HG03060 (cell line): ENCODE measurements around the gene TMC6.
"Not testable (repeated sequence)": the region's sequence is repeated elsewhere in the genome, so short reads cannot be mapped to it uniquely, and the experiment has no call there.

Experiments used
- ATAC-seq: cut with Tn5 transposase; IDR thresholded peaks from one replicate; pipeline ENCODE4 v1.9.1; 2021; ENCODE audit warnings: low read depth, moderate number of reproducible peaks; ENCODE audit not compliant: unreplicated experiment

The TMC6 gene

GRCh38 chr17:78154903-78155811 lies 26.6 kb upstream of the TMC6 start:
- ATAC-seq, result peak; percentile 33

GRCh38 chr17:78151514-78152008 lies 23.0 kb upstream of the TMC6 start:
- ATAC-seq, result no peak

GRCh38 chr17:78148286-78149016 lies 19.9 kb upstream of the TMC6 start:
- no peak for ATAC-seq

GRCh38 chr17:78147315-78147998 lies 18.9 kb upstream of the TMC6 start:
- ATAC-seq, result peak; percentile 54

- no peak for ATAC-seq
Measured at GRCh38 chr17:78146881-78147280, 18.3 kb upstream of the TMC6 start.

- no peak for ATAC-seq
Measured at GRCh38 chr17:78146471-78146869, 17.9 kb upstream of the TMC6 start.

- ATAC-seq, result no peak
Measured at GRCh38 chr17:78144736-78145641, 16.4 kb upstream of the TMC6 start.

GRCh38 chr17:78144147-78144719 lies 15.7 kb upstream of the TMC6 start:
- ATAC-seq, result no peak

GRCh38 chr17:78143214-78144146 lies 14.9 kb upstream of the TMC6 start:
- ATAC-seq, result no peak

- ATAC-seq, result no peak
Measured at GRCh38 chr17:78142119-78142861, 13.7 kb upstream of the TMC6 start.

GRCh38 chr17:78141437-78142118 lies 13.0 kb upstream of the TMC6 start:
- no peak for ATAC-seq

GRCh38 chr17:78140169-78141051 lies 11.9 kb upstream of the TMC6 start:
- peak; percentile 50 for ATAC-seq

GRCh38 chr17:78139861-78140168 lies 11.3 kb upstream of the TMC6 start:
- not testable (repeated sequence) for ATAC-seq

- no peak for ATAC-seq
Measured at GRCh38 chr17:78138204-78139060, 9.9 kb upstream of the TMC6 start.

- no peak for ATAC-seq
Measured at GRCh38 chr17:78137392-78138203, 9.0 kb upstream of the TMC6 start.
